Globus pallidus (tissue), 1 donor: ENCODE measurements around the gene GLRA1.
"Not testable (repeated sequence)": the region's sequence is repeated elsewhere in the genome, so short reads cannot be mapped to it uniquely, and the experiment has no call there.

Experiments
- DNase-seq: peaks from one replicate; pipeline ENCODE4 v3.0.0-alpha.2; 2015; ENCODE audit warnings: low spot score

GLRA1 gene

DNA sequence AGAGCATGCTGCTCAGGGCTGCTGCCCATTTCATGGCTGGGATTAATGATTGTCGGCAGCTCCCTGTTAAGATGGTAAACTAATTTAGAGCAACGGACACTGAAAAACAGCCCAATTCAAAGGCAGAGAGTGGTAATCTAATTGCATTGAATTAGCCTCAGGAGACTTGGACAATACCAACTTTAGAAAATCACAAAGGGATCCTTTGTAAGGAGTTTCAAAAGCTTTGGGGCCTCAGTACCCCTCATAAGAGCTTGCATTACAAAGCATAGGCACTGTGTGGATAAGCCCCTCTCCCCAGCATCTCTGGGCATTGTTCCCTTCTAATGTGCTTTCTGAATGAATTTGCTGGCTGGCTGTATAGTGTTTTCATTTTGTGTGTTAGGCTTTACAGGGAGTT is 6.7 kb downstream of the GLRA1 start:
- DNase-seq = no peak

- no peak for DNase-seq
Observed at GRCh38 chr5:151913425-151913824, 11.2 kb downstream of the GLRA1 start.

DNA sequence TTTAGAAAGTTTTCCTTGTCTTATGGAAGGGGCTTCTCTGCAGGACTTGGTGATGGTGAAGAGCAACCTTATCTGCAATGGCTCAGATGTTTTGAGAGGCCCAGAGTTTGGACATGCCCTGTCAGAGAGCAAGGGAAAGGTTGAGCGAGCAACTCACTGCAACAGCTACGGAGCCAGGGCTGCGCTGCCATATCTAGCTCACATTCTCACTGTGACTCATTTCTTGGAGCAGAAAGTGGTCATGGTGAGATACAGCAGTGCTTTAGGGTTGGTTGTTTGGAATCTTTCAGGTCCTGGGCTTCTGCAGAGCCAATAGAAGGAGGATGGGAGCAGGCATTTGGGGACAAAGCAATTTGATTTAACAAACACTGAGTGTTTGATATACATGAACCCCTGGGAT is 12.3 kb downstream of the GLRA1 start:
- no peak for DNase-seq

- DNase-seq = no peak
Observed at GRCh38 chr5:151911011-151911410, 13.6 kb downstream of the GLRA1 start.

DNA sequence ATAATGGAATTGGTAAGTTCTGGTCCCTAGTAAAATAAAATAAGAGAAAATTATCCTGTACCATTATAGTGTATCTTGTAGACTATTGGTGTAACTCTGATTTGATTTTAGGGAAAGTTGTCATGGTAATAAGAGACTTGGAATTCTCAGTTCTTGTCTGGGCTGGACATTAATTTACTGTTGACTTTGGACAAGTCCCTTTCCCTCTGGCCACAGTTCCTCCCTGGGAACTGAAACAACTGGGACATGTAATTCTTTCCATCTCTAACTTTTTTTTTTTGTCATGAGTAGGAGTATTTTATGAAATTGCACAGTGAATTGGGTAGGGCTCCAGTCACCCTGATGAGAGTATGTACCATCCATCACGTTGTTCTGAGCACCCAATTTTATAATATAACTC is 15.0 kb downstream of the GLRA1 start:
- no peak for DNase-seq

DNA sequence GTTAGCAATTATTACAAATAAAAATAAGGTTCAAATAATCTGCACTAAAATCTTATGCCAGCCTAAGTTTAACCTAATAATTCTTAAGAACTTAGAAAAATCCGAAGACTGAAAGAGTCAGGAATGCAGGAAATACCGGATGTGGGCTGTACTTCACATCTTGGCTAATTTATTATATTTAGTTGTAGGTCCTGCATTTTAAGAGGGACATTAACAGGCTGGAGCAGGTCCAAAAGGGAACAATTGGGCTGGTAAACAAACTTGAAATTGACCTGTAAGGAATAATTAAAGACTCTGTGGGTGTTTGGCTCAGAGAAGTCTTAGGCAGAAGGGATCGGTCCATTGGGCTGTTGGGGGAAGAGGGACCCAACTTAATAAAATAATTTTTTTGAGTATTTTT is 18.4 kb downstream of the GLRA1 start:
- no peak for DNase-seq

DNA sequence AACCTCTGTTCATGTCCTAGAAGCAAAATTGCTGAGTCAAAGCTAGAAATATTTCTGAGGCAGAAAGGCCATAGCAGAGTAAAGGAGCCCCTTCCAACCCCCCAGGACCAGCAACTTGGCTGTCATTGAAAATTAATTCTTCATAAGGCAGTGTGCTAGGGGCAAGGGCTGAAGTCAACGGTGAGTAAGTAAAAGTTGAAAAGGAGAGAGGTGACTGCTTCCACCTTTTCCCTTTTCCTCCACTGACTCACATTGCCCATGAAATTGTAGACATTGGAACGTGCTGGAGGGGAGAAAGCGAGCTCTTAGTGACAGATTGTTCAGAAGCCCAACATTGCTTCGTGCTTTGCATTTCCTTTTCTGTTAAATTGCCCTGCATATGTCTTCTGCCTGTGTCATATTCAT is 19.1 kb downstream of the GLRA1 start:
- DNase-seq = no peak

GRCh38 chr5:151904909-151905308 is 19.7 kb downstream of the GLRA1 start:
- DNase-seq = no peak

DNA sequence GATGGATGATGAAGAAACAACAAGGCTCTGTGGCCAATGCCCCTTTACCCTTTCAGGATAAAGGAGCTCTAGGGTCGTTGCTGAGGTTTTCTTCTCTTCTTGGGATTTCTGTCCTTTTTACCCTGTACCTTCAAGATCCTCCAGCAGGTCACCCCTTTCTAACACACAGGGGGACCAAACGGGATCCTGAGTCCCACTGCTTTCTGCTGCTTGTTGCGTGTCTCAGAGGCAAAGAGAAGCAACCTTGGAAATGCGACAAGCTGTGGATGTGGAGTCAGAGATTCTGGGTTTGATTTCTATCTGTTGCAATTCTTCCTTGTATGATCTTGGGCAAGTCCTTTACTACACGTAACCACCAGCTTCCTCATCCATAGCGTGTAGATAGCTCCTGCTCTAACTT is 20.5 kb downstream of the GLRA1 start:
- DNase-seq = no peak

DNA sequence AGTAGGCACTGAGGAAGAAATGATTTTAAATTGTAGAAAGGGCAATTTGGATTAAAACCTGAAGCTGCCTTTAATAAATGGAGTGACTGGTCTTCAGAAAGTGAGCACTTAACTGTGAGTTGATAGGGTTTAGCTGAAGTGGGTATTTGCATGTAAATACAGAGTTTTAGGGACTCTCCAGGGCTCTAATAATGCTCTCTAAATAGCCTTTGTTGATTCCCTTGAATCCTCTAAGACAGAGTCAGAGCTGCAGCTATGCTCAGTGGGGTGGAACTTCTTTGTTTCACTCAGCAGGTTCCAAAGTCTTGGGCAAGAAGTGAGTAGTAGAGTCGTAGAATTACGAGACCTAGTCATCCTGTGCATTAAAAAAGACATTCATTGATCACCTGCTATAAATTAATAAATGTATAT is 21.4 kb downstream of the GLRA1 start:
- DNase-seq = no peak

DNA sequence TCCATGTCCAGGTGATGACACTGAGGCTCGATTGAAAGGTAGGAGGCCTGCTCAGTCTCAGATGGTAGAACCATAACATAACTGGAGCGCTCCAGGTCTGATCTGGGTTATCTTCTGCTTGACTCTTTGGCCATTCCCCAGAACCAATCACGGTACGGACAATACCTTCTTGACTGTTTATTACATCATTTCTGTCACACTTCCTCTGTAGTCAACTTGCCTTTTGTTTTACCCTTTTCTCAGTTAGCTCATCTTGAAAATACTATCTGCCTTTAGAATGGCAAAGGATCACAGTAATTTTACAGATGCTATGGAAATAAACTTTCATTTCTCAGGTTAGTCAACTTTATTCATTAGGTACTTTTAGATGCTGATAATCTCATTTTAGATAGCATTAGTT is 22.4 kb downstream of the GLRA1 start:
- no peak for DNase-seq

DNA sequence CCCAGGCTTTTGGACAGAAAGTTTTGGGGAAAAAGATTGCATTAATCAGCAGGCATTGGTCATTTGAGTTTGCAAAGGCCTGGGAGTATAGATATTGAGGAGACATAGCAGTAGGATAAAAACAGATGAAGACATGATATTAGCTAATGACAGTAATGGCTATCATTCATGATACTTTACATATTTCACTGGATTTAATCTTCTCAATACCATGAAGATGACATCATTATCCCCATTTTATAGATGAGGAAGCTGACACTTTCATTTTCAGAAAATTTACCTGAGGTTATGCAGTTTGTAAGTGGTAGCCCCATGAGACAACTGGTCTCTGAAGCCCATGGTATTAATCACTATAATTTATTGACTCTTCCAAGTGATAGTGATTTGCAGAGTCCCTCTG is 23.0 kb downstream of the GLRA1 start:
- DNase-seq = no peak

DNA sequence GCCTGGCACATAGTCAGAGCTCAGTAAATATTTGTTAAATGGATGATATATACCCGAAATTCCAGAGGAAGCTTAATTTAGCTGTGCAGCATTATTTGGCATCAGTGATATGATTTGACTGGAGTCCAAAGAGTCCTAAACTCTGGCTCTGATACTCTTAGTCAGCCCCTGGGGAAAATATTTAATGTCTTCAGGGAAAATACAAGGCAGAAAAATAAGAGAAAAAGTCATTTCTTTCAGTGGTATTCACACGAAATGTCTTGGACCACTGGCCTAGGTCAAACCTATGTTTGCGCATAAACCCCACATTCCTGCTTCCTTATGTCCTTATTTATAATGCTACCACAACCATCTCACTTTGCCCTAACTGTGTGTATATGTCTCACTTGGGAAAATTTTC is 23.8 kb downstream of the GLRA1 start:
- no peak for DNase-seq

DNA sequence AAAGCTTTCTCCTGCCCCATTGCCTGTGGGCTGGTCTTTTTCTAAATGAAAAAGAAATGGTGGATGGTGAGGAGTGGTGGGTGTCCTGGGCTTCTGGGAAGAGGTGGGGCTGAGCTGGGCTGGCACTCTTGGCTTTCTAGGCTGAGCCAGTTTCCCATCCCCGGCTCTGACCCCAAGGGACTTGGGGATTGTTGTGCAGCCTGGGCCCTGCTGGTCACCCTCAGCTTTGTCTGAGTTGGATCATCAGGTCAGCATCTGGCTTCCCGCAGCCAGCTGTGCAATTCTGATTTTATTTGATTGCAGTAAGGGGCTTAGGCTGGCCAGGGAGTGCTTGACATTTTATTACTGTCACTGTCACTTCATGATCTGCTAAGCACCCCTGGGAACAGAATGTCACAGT is 25.3 kb downstream of the GLRA1 start:
- DNase-seq = no peak

DNA sequence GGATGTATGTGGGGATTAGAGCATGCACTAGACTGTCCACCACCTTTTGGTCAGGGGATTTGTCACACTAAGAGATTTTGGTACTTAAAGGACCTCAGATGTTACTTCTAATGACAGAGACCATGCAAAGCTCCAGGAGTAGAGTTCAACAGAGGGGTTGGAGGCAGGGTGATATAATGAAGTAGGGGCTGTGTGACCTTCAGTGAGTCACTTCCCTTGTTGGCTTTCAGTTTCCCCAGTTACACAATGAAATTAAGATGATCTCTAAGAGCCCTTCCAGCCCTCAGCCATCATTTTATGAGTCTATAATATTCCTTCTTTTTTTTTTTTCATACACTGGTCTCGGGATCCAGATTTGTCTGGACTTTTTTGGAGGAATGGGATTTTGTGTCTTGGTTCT is 26.8 kb downstream of the GLRA1 start:
- no peak for DNase-seq

GRCh38 chr5:151897020-151897552 is 27.6 kb downstream of the GLRA1 start:
- DNase-seq = no peak

- no peak for DNase-seq
Observed at GRCh38 chr5:151896031-151896691, 28.5 kb downstream of the GLRA1 start.

- no peak for DNase-seq
Observed at GRCh38 chr5:151895660-151896030, 29.0 kb downstream of the GLRA1 start.

GRCh38 chr5:151893485-151893884 is 31.2 kb downstream of the GLRA1 start:
- not testable (repeated sequence) for DNase-seq

GRCh38 chr5:151892393-151892792 is 32.3 kb downstream of the GLRA1 start:
- no peak for DNase-seq

DNA sequence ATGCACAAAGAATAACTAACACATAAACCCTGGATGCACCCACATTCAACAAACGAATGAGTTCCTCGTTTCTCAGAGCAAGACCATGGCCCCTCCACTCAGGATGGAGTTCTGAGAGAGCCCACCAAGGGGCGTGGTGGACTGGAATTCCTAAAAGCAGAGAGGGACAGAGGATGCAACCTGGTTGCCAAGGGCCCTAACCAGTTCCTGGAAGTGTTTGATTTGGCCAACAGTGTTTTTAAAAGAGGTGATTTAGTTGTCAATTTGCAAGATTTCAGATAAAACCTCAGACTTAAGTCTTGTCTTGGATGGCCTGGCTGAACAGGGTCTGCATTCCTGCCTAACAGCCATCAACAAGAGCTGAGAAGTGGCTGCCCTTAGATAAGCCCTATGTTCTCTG is 34.4 kb downstream of the GLRA1 start:
- no peak for DNase-seq

DNA sequence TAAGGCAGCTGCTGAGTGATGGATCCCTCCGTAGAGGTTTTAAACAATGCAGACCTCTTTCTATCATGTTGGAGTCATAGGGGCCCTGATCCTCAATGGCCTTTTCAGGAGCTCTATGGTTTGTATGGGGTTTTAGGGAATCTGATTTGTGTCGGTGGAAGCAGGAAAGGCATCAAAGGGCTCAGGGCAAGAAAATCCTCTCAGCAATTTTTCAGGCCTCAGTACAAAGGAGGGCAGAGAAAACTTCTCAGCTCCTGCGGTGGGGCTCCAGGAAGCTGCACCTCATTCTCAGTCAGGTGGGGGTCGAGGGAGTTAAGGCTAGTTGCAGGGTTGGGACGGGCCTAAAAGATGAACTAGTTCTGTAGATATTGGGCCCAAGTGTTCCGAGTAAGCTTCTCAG is 35.0 kb downstream of the GLRA1 start:
- no peak for DNase-seq

GRCh38 chr5:151886546-151887275 is 37.9 kb downstream of the GLRA1 start:
- DNase-seq = no peak
